Measurements from ENCODE around the gene PLPPR5. TPM values are rescaled to one million over a fixed set of nuclear protein-coding genes. Genes with fewer than 3 reads are reported as not detected.

The PLPPR5 gene
- total and polyA plus RNA-seq, 7 donors = 0.13 to 1.1 (median 0.55) TPM; not detected in 2

- Histone ChIP-seq H3K4me1 (no peaks in the 10 kb centered on the region), H3K4me3 (no peak overlapping the region), H3K27ac (no peak overlapping the region), H3K27me3 (no peaks in the 10 kb centered on the region), H3K9me3 (no peaks in the 10 kb centered on the region), H3K36me3 (no peaks in the 10 kb centered on the region)
- 70 to 84% methylated on average over 3 of the region's 3 CpGs for WGBS, 2 donors
- intact Hi-C loops (cut with DNase I) = no loop called here
- TF ChIP-seq CTCF (IDR thresholded peaks at IDR 0.05) (no peak), POLR2AphosphoS5 (IDR thresholded peaks at IDR 0.05) (no peak), POLR2A (IDR thresholded peaks at IDR 0.05) (no peak), EP300 (IDR thresholded peaks at IDR 0.05) (no peak)
- no peak for DNase-seq
Measured at GRCh38 chr1:98963064-98963758, 41.5 kb downstream of the PLPPR5 start.

- no peak for TF ChIP-seq CTCF (IDR thresholded peaks at IDR 0.05)
- TF ChIP-seq POLR2A (IDR thresholded peaks at IDR 0.05) = no peak
- no peak for TF ChIP-seq POLR2AphosphoS5 (IDR thresholded peaks at IDR 0.05)
- no peak for TF ChIP-seq EP300 (IDR thresholded peaks at IDR 0.05)
- H3K27ac ChIP-seq = no peak overlapping the region
- no peaks in the 10 kb centered on the region for H3K27me3 ChIP-seq
- no peak overlapping the region for H3K4me3 ChIP-seq
- DNase-seq = no peak
- no peaks in the 10 kb centered on the region for H3K4me1 ChIP-seq
- intact Hi-C loops (cut with DNase I) = no loop called here
- H3K9me3 ChIP-seq = no peaks in the 10 kb centered on the region
- no peaks in the 10 kb centered on the region for H3K36me3 ChIP-seq
Measured at GRCh38 chr1:98962156-98962555, 42.5 kb downstream of the PLPPR5 start.

- Histone ChIP-seq H3K36me3 (no peaks in the 10 kb centered on the region), H3K4me1 (no peaks in the 10 kb centered on the region), H3K4me3 (no peak overlapping the region), H3K9me3 (no peaks in the 10 kb centered on the region), H3K27ac (no peak overlapping the region), H3K27me3 (no peaks in the 10 kb centered on the region)
- DNase-seq = no peak
- intact Hi-C loops (cut with DNase I) = no loop called here
- TF ChIP-seq EP300 (IDR thresholded peaks at IDR 0.05) (no peak), POLR2A (IDR thresholded peaks at IDR 0.05) (no peak), CTCF (IDR thresholded peaks at IDR 0.05) (no peak), POLR2AphosphoS5 (IDR thresholded peaks at IDR 0.05) (no peak)
Measured at GRCh38 chr1:98949621-98950020, 55.0 kb downstream of the PLPPR5 start.

- intact Hi-C loops (cut with DNase I) = no loop called here
- Histone ChIP-seq H3K27ac (no peak overlapping the region), H3K27me3 (no peaks in the 10 kb centered on the region), H3K4me1 (no peaks in the 10 kb centered on the region), H3K9me3 (no peaks in the 10 kb centered on the region), H3K4me3 (no peak overlapping the region), H3K36me3 (no peaks in the 10 kb centered on the region)
- TF ChIP-seq EP300 (IDR thresholded peaks at IDR 0.05) = no peak
- TF ChIP-seq POLR2A (IDR thresholded peaks at IDR 0.05) = no peak
- TF ChIP-seq CTCF (IDR thresholded peaks at IDR 0.05) = no peak
- TF ChIP-seq POLR2AphosphoS5 (IDR thresholded peaks at IDR 0.05) = no peak
- no peak for DNase-seq
- WGBS, 2 donors = 65 to 66% methylated on average over 2 of the region's 2 CpGs
Measured at GRCh38 chr1:98949166-98949565, 55.5 kb downstream of the PLPPR5 start.

- no peak for DNase-seq
- no peak overlapping the region for H3K4me3 ChIP-seq
- H3K27me3 ChIP-seq = no peaks in the 10 kb centered on the region
- 79 to 83% methylated on average over 3 of the region's 3 CpGs for WGBS, 2 donors
- no peaks in the 10 kb centered on the region for H3K4me1 ChIP-seq
- TF ChIP-seq EP300 (IDR thresholded peaks at IDR 0.05) (no peak), CTCF (IDR thresholded peaks at IDR 0.05) (no peak), POLR2A (IDR thresholded peaks at IDR 0.05) (no peak), POLR2AphosphoS5 (IDR thresholded peaks at IDR 0.05) (no peak)
- H3K36me3 ChIP-seq = no peaks in the 10 kb centered on the region
- H3K27ac ChIP-seq = no peak overlapping the region
- H3K9me3 ChIP-seq = no peaks in the 10 kb centered on the region
- intact Hi-C loops (cut with DNase I) = no loop called here
Measured at GRCh38 chr1:98947071-98947470, 57.6 kb downstream of the PLPPR5 start.

Data from sigmoid colon (tissue), 7 donors.